DMS79 treated with DMSO at 0.1 percent for 48 hours (cell line): ENCODE measurements around the gene TMEM209.
"Not testable (repeated sequence)": the region's sequence is repeated elsewhere in the genome, so short reads cannot be mapped to it uniquely, and the experiment has no call there.

Source experiments
- DNase-seq: peaks from one replicate; lab custom pipeline; 2025; lab: John Stamatoyannopoulos, UW

TMEM209 gene

DNA sequence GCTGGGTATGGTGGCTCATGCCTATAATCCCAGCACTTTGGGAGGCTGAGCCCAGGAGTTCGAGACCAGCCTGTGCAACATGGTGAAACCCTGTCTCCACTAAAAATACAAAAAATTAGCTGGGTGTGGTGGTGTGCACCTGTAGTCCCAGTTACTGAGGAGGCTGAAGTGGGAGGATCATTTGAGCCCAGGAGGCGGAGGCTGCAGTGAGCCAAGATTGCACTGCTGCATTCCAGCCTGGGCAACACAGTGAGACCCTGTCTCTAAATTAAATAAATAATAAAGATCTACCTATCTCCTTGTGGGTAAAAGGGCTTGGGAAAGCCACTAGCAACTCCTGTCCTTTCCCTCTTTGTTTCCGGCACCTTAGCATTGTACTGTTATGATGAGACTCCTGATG, 78.4 kb downstream of the TMEM209 start:
- DNase-seq = not testable (repeated sequence)

DNA sequence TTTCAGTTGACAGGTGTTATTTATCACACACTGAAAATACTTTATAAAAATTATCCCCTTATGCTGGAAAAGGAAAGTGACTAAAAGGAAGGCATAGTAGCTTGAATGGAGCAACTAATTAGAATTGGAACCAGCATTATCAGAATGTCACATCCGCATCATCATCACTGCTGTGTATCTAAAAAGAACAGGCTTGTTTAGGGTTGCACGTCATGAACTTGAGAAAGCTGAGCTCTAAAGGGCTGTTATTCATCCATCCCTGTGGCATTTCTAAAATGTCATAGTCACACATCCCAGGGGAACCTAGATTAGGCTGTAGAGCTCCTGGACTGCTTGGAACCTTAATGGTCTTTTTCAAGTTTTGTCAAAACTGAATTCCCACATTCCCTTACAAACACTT, 80.5 kb downstream of the TMEM209 start:
- no peak for DNase-seq

- no peak for DNase-seq
These were observed 81.7 kb downstream of the TMEM209 start for GRCh38 chr7:130123501-130123900.

DNA sequence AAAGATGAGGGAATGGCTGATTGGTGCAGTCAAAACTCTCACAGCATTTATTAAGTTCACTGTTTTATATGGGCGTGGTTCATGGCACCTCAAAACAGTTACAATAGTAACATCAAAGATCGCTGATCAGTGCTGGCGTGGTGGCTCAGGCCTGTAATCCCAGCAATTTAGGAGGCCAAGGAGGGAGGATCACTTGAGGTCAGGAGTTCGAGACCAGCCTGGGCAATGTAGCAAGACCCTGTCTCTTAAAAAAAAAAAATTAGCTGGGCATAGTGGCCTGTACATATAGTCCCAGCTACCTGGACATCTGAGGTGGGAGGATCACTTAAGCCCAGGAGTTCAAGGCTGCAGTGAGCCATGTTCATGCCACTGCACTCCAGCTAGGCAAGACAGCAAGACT, 86.4 kb downstream of the TMEM209 start:
- no peak for DNase-seq

GRCh38 chr7:130118294-130118693, 86.9 kb downstream of the TMEM209 start:
- DNase-seq = no peak

- DNase-seq = no peak
These were observed 90.4 kb downstream of the TMEM209 start for GRCh38 chr7:130114776-130115175.
